Measurements from ENCODE around the gene SSR1. TPM values are rescaled to one million over a fixed set of nuclear protein-coding genes. Genes with fewer than 3 reads are reported as not detected.
A peak's percentile ranks its signal among the peaks of the same experiment; 100 is the strongest.

SSR1 gene
- total RNA-seq, 5 donors from 2014 or later (not counting 1 experiment from before 2014, with no cell fraction given) = 75.7 to 111 (median 100) TPM

DNA sequence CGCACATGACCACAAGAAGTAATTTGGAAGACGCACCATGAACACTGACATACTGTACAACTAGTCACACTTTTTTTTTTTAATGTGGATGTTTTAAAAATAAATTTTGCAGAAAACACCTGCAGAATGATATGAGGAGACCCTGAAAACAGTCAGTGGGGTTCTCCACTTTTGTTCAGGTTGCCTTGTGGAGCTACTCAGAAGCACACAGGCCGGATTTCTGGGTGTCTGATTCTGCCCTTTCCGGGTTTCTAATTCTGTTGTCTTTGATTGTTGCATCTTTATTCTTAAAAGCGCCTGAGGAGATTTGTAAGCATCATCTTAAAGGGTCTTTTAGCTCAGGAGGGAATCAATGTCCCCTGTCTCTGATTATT is 74.5 kb downstream of the SSR1 start:
- CTCF ChIA-PET = interaction anchor here (0.6 to 1.6 kb wide), 3 partner anchors 480 to 546 kb away, joined by 3 to 6 read pairs (median 4); no protein-coding TSS in a partner anchor
- no peaks in the 10 kb centered on the region for H3K9me3 Mint-ChIP-seq
- no peaks in the 10 kb centered on the region for H3K9me3 ChIP-seq
- POLR2A ChIA-PET = no interaction called here
- H3K4me1 ChIP-seq (ENCODE audit: control insufficient read depth in 1 of 2, extremely low read depth in 1 of 2, insufficient read depth in 2 of 2, low read length in 2 of 2) = peaks cover 4 to 5% of the 10 kb centered on the region in 2 experiments
- WGBS (ENCODE audit: insufficient coverage) = 96% methylated on average over 2 of the region's 5 CpGs
- no peak overlapping the region for H3K27ac ChIP-seq (ENCODE audit: low read length)
- H3K36me3 ChIP-seq (ENCODE audit: control insufficient read depth in 2 of 2, extremely low read depth in 1 of 2, insufficient read depth in 1 of 2, low read length in 1 of 2) = peaks cover 4 to 31% of the 10 kb centered on the region in 2 donors
- H3K27me3 Mint-ChIP-seq = no peaks in the 10 kb centered on the region
- peaks cover 31% of the 10 kb centered on the region for H3K36me3 Mint-ChIP-seq
- no peak overlapping the region for H3K4me3 Mint-ChIP-seq
- no peak overlapping the region for H3K4me3 ChIP-seq (ENCODE audit: control insufficient read depth in 1 of 2, extremely low read depth in 1 of 2, low read length in 1 of 2)
- H3K27ac Mint-ChIP-seq = peak overlapping the region in 1 of 2 donors; percentile 8
- H3K27me3 ChIP-seq (replicated peaks in 1 of 2; ENCODE audit: control insufficient read depth in 2 of 2, extremely low read depth in 1 of 2, insufficient read depth in 2 of 2, low read length in 1 of 2) = no peaks in the 10 kb centered on the region
- H3K4me1 Mint-ChIP-seq = peaks cover 20 to 29% (median 23%) of the 10 kb centered on the region in 3 donors
- DNase-seq (no peak), ATAC-seq (replicated peaks in 1 of 4) (no peak)

DNA sequence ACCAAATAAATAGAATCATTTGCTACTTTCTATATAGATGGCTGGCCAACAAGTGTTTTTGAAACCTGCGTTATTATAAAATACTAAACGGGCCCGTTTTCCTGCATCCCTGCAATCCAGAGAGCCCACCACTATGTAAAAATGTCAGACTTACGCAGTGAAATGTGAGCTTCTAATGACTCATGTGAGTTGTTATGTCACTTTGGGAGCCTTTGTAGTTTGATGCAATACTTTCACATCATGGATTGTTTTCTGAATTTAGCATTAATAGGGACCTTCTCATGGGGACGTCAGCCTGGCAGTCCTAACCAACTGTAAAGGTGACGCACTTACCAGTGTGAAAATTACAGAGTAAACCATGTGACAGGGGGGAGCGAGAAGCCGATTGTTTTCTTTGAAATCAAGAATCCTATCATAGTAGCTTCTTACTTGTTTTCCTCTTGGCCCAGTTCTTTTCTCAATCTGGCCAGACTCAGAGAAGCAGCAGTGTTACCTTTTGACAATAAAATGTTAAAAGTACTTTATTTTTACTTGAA is 75.3 kb downstream of the SSR1 start:
- Mint-ChIP-seq H3K4me1 (peaks cover 13 to 21% (median 16%) of the 10 kb centered on the region in 3 donors), H3K4me3 (no peak overlapping the region), H3K27me3 (no peaks in the 10 kb centered on the region), H3K9me3 (no peaks in the 10 kb centered on the region), H3K36me3 (peaks cover 32% of the 10 kb centered on the region), H3K27ac (no peak overlapping the region)
- DNase-seq (no peak), ATAC-seq (replicated peaks in 1 of 4) (no peak)
- Histone ChIP-seq H3K27me3 (replicated peaks in 1 of 2; ENCODE audit: control insufficient read depth in 2 of 2, extremely low read depth in 1 of 2, insufficient read depth in 2 of 2, low read length in 1 of 2) (no peaks in the 10 kb centered on the region), H3K9me3 (no peaks in the 10 kb centered on the region), H3K36me3 (ENCODE audit: control insufficient read depth in 2 of 2, extremely low read depth in 1 of 2, insufficient read depth in 1 of 2, low read length in 1 of 2) (peaks cover 4 to 32% of the 10 kb centered on the region in 2 donors), H3K4me3 (ENCODE audit: control insufficient read depth in 1 of 2, extremely low read depth in 1 of 2, low read length in 1 of 2) (no peak overlapping the region), H3K27ac (ENCODE audit: low read length) (no peak overlapping the region), H3K4me1 (ENCODE audit: control insufficient read depth in 1 of 2, extremely low read depth in 1 of 2, insufficient read depth in 2 of 2, low read length in 2 of 2) (no peaks in the 10 kb centered on the region)
- ChIA-PET POLR2A (no interaction called here), CTCF (interaction anchor here (0.6 to 1.0 kb wide), 3 partner anchors 121 to 545 kb away, joined by 3 read pairs; no protein-coding TSS in a partner anchor)
- WGBS (ENCODE audit: insufficient coverage) = no CpG with 5 or more reads among the region's 8 CpGs

DNA sequence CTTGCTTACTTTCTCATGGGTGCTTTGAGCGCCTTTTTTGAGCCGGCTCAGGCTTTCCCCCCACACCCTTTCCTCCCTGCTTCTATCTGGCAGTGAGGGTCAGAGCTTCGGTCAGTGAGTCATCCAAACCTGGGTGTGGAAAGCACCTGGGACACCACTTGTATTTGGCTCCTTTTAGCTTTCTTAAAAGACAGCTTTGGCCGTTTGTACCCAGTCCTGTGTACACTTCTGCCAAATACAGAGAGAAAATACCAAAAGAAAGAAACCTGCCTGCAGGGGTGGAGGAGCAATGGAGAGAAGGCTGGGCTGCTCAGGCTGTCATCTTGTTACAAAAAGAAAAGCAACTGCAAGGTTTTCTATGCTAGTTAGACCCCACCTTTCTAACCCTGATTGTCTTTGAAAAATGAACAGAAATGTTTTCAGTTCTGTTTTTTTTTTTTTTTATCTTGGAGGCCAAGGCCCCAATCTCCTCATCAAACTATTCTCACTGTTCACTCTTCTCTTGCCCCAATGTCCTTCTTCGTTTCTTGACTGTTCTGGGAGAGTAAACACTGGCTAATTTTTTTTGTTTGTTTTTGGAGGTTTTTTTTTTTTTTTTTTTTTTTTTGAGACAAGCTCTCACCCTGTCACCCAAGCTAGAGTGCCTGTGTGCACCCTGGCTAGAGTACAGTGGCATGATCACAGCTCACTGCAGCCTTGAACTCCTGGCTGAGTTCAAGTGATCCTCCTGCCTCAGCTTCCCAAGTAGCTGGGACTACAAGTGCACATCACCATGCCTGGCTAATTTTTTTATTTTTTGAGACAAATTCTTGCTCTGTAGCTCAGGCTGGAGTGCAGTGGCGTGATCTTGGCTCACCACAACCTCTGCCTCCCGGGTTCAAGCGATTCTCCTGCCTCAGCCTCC is 76.4 kb downstream of the SSR1 start:
- no peak overlapping the region for H3K4me3 ChIP-seq (ENCODE audit: control insufficient read depth in 1 of 2, extremely low read depth in 1 of 2, low read length in 1 of 2)
- POLR2A ChIA-PET = interaction anchor here (0.6 kb wide), 3 partner anchors 11 to 1890 kb away, joined by 3 to 5 read pairs (median 3); no protein-coding TSS in a partner anchor

DNA sequence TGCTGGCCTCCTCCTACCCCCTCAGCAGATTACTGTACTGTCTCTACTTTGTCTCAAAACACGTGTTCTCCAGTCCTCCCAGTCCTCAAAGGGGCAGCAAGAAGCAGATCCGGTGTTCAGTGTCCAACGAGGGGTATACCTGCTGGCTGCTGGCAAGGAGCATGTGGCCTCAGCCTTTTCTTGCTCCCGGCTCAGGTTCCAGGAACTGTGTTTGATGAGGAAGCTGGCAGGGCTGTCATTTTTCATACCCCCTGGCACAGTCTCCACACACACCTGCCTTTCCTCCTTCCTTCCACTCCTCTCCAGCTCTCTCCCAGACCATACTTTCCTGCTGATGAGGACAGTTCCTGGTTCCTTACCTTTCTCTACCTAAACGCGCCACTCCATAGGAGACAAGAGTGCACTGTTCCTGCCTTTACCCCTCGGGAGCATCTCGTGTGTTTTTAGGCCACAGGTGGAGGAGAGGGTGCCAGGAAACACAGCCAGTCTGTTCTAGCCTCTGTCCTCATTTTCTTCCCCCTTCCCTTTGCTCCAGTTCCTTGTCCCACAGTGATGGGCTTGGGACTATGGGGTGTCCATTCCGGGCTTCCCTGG is 77.2 kb downstream of the SSR1 start:
- WGBS (ENCODE audit: insufficient coverage) = 97% methylated on average over 5 of the region's 9 CpGs
- CTCF ChIA-PET = interaction anchor here in 1 of 2 donors (0.7 kb wide), 1 partner anchor 39 kb away, joined by 3 read pairs; no protein-coding TSS in a partner anchor
- Mint-ChIP-seq H3K36me3 (peaks cover 41% of the 10 kb centered on the region), H3K27ac (peak overlapping the region; percentile 39 to 71), H3K9me3 (no peaks in the 10 kb centered on the region), H3K4me1 (peaks cover 14 to 21% (median 16%) of the 10 kb centered on the region in 3 donors), H3K27me3 (no peaks in the 10 kb centered on the region), H3K4me3 (no peak overlapping the region)
- POLR2A ChIA-PET = no interaction called here
- DNase-seq = no peak
- Histone ChIP-seq H3K9me3 (no peaks in the 10 kb centered on the region), H3K36me3 (ENCODE audit: control insufficient read depth in 2 of 2, extremely low read depth in 1 of 2, insufficient read depth in 1 of 2, low read length in 1 of 2) (peaks cover 11 to 47% of the 10 kb centered on the region in 2 donors), H3K4me3 (ENCODE audit: control insufficient read depth in 1 of 2, extremely low read depth in 1 of 2, low read length in 1 of 2) (no peak overlapping the region), H3K27ac (ENCODE audit: low read length) (no peak overlapping the region), H3K4me1 (ENCODE audit: control insufficient read depth in 1 of 2, extremely low read depth in 1 of 2, insufficient read depth in 2 of 2, low read length in 2 of 2) (peaks cover 0 to 8% of the 10 kb centered on the region in 2 experiments), H3K27me3 (replicated peaks in 1 of 2; ENCODE audit: control insufficient read depth in 2 of 2, extremely low read depth in 1 of 2, insufficient read depth in 2 of 2, low read length in 1 of 2) (no peaks in the 10 kb centered on the region)
- no peak for ATAC-seq (replicated peaks in 1 of 4)

More for the DNA sequence above, 76.4 kb downstream of the SSR1 start:
- ATAC-seq (replicated peaks in 1 of 4) (no peak), DNase-seq (no peak)
- Mint-ChIP-seq H3K4me3 (no peak overlapping the region), H3K27me3 (no peaks in the 10 kb centered on the region), H3K9me3 (no peaks in the 10 kb centered on the region), H3K4me1 (peaks cover 14 to 27% (median 16%) of the 10 kb centered on the region in 3 donors), H3K27ac (peak overlapping the region; percentile 39 to 71), H3K36me3 (peaks cover 39% of the 10 kb centered on the region)
- 100% methylated on average over 1 of the region's 8 CpGs for WGBS (ENCODE audit: insufficient coverage)
- H3K36me3 ChIP-seq (ENCODE audit: control insufficient read depth in 2 of 2, extremely low read depth in 1 of 2, insufficient read depth in 1 of 2, low read length in 1 of 2) = peaks cover 4 to 41% of the 10 kb centered on the region in 2 donors
- peaks cover 0 to 6% of the 10 kb centered on the region in 2 experiments for H3K4me1 ChIP-seq (ENCODE audit: control insufficient read depth in 1 of 2, extremely low read depth in 1 of 2, insufficient read depth in 2 of 2, low read length in 2 of 2)
- no peaks in the 10 kb centered on the region for H3K27me3 ChIP-seq (replicated peaks in 1 of 2; ENCODE audit: control insufficient read depth in 2 of 2, extremely low read depth in 1 of 2, insufficient read depth in 2 of 2, low read length in 1 of 2)
- H3K27ac ChIP-seq (ENCODE audit: low read length) = no peak overlapping the region
- no peaks in the 10 kb centered on the region for H3K9me3 ChIP-seq
- CTCF ChIA-PET = interaction anchor here (0.6 to 0.9 kb wide), 6 partner anchors 38 to 581 kb away, joined by 3 to 4 read pairs (median 3); no protein-coding TSS in a partner anchor

DNA sequence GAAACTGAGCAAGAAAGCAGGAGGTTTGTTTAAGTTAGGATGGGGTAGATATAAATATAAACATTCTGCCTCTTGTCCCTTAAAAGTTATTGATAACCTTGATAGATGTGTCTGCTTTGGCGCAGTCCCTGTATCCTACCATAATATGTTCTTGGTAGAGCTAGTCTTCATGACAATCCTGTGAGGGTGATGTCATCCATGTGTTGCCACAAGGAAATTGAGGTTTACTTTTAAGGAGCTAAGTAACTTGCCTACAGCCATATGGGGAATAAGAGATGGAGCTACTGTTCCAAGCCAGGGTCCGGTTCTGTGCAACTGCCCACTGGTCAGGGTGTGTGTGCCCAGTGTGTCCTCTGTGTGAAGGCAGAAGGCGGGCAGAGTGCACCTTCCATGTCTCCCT is 78.5 kb downstream of the SSR1 start:
- H3K27me3 ChIP-seq (replicated peaks in 1 of 2; ENCODE audit: control insufficient read depth in 2 of 2, extremely low read depth in 1 of 2, insufficient read depth in 2 of 2, low read length in 1 of 2) = no peaks in the 10 kb centered on the region
- ChIA-PET POLR2A (interaction anchor here in 1 of 2 donors (0.6 kb wide), 1 partner anchor 9 kb away, joined by 6 read pairs; no protein-coding TSS in a partner anchor), CTCF (interaction anchor here in 1 of 2 donors (0.5 kb wide), 1 partner anchor 167 kb away, joined by 3 read pairs; no protein-coding TSS in a partner anchor)
- no peak overlapping the region for H3K27ac ChIP-seq (ENCODE audit: low read length)
- Mint-ChIP-seq H3K4me3 (no peak overlapping the region), H3K27me3 (no peaks in the 10 kb centered on the region), H3K27ac (peak overlapping the region; percentile 54 to 57), H3K36me3 (peaks cover 42% of the 10 kb centered on the region), H3K9me3 (no peaks in the 10 kb centered on the region), H3K4me1 (peaks cover 14 to 21% (median 16%) of the 10 kb centered on the region in 3 donors)
- no peak overlapping the region for H3K4me3 ChIP-seq (ENCODE audit: control insufficient read depth in 1 of 2, extremely low read depth in 1 of 2, low read length in 1 of 2)
- H3K9me3 ChIP-seq = no peaks in the 10 kb centered on the region
- WGBS (ENCODE audit: insufficient coverage) = 100% methylated on average over 2 of the region's 3 CpGs
- H3K4me1 ChIP-seq (ENCODE audit: control insufficient read depth in 1 of 2, extremely low read depth in 1 of 2, insufficient read depth in 2 of 2, low read length in 2 of 2) = peaks cover 0 to 8% of the 10 kb centered on the region in 2 experiments
- ATAC-seq (replicated peaks in 1 of 4) = no peak
- H3K36me3 ChIP-seq (ENCODE audit: control insufficient read depth in 2 of 2, extremely low read depth in 1 of 2, insufficient read depth in 1 of 2, low read length in 1 of 2) = peaks cover 23 to 49% of the 10 kb centered on the region in 2 donors
- DNase-seq = no peak

DNA sequence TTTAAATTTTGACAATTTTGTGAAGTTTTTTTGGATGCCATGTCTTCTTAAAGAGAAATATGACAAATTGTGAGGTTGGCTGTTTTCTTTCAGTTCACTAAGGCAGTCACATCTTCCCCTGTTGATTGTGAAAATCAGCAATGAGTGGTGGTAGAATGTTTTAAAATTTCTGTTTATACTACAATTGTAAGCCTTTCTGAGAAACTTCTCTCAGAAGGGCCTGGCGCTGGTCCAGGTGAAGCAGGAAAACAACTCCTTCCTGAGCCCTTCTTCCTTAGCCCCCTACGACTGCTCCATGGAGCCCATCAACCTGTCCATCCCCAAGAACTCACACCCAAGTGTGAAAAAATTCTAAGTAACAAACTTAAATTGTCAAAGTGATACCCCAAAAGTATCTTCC is 80.6 kb downstream of the SSR1 start:
- no peak for ATAC-seq (replicated peaks in 1 of 4)

More for the DNA sequence above, 80.6 kb downstream of the SSR1 start:
- H3K9me3 ChIP-seq = no peaks in the 10 kb centered on the region
- DNase-seq = no peak
- H3K4me1 ChIP-seq (ENCODE audit: control insufficient read depth in 1 of 2, extremely low read depth in 1 of 2, insufficient read depth in 2 of 2, low read length in 2 of 2) = peaks cover 0 to 8% of the 10 kb centered on the region in 2 experiments
- POLR2A ChIA-PET = interaction anchor here in 1 of 2 donors (0.6 kb wide), 1 partner anchor 82 kb away, joined by 3 read pairs; no protein-coding TSS in a partner anchor
- peaks cover 51% of the 10 kb centered on the region for H3K36me3 Mint-ChIP-seq
- no peak overlapping the region for H3K4me3 ChIP-seq (ENCODE audit: control insufficient read depth in 1 of 2, extremely low read depth in 1 of 2, low read length in 1 of 2)
- H3K4me3 Mint-ChIP-seq = peak overlapping the region in 1 of 3 donors; percentile 45
- peaks cover 10 to 21% (median 14%) of the 10 kb centered on the region in 3 donors for H3K4me1 Mint-ChIP-seq
- CTCF ChIA-PET = interaction anchor here in 1 of 2 donors (0.6 kb wide), 1 partner anchor 166 kb away, joined by 3 read pairs; no protein-coding TSS in a partner anchor
- H3K27me3 Mint-ChIP-seq = no peaks in the 10 kb centered on the region
- no peaks in the 10 kb centered on the region for H3K27me3 ChIP-seq (replicated peaks in 1 of 2; ENCODE audit: control insufficient read depth in 2 of 2, extremely low read depth in 1 of 2, insufficient read depth in 2 of 2, low read length in 1 of 2)
- H3K9me3 Mint-ChIP-seq = no peaks in the 10 kb centered on the region
- no peak overlapping the region for H3K27ac ChIP-seq (ENCODE audit: low read length)
- peak overlapping the region; percentile 43 to 68 for H3K27ac Mint-ChIP-seq
- WGBS (ENCODE audit: insufficient coverage) = 94% methylated on average over 2 of the region's 2 CpGs
- peaks cover 32 to 62% of the 10 kb centered on the region in 2 donors for H3K36me3 ChIP-seq (ENCODE audit: control insufficient read depth in 2 of 2, extremely low read depth in 1 of 2, insufficient read depth in 1 of 2, low read length in 1 of 2)
